Activated CD8-positive, alpha-beta memory T cell treated with anti-CD3 and anti-CD28 coated beads, Interleukin-2, amount 50 U/mL, for 1 hour (primary cell): Measurements from ENCODE around the gene TIAM1.

Experiments used
- DNase-seq: peaks from one replicate; pipeline ENCODE4 v3.0.0-alpha.2; 2020; ENCODE audit errors: extremely low read depth

TIAM1 gene

DNA sequence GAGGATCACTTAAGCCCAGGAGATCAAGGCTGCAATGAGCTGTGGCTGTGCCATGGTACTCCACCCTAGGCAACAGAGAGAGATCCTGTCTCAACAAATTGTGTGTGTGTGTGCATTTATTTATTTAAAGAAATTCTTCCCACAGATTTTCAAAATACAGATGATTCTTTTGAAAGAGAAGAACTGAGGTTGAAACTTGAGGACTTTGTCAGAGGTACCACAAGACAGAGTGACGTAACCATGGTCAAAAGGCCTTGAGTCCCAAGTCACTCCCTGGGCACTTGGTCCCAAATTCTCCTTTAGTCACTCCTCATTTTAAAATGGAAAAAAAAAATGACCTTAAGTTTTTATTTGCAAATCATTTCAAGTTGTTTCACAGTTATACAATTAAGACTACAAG lies 57.4 kb downstream of the TIAM1 start:
- DNase-seq: no peak

DNA sequence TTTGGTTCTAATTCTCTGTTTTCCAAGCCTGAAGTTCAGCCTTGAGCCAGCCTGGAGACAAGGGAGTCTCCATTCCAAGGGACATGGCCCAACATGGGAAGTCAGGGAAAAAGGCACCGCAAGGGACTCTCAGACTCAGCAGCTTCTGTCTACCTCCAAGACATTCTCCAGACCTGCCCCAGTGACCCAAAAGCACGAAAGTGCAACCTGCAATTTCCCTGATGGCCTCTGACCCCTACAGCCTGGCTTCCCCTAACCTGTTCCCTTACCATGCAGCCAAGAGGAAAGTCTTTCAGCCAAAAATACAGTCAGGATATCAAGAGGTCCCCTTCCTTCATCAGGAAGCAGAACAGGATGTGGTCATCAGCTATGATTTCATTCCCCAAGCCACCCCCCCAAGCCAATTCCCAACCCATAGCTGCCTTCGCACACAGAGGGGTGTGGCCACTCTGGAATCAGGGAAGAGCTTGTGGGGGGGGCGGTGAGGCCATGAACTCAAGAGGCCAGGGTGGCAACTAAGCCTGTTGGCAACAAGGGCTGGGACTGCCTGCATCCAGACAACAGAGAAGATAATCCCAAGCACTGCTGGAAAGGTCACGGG lies 59.2 kb downstream of the TIAM1 start:
- no peak for DNase-seq

DNA sequence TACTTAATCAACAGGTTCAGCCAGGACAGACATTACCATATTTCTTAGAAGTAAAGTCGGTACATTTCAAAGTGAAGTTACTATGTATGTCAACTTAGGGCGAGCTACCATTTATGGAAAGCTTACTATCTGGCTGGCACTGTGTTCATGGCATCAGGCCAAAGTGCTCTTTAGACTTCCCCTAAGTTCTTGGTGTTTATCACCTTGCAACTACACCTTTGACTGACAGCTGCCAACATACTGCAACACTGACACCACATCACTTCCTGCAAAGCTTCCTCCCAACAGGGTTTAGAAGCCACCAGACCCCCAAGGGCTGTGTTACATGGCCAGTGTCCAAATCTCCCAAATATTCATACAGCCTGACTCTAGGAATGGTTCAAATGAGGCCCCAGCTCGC lies 61.0 kb downstream of the TIAM1 start:
- no peak for DNase-seq

DNA sequence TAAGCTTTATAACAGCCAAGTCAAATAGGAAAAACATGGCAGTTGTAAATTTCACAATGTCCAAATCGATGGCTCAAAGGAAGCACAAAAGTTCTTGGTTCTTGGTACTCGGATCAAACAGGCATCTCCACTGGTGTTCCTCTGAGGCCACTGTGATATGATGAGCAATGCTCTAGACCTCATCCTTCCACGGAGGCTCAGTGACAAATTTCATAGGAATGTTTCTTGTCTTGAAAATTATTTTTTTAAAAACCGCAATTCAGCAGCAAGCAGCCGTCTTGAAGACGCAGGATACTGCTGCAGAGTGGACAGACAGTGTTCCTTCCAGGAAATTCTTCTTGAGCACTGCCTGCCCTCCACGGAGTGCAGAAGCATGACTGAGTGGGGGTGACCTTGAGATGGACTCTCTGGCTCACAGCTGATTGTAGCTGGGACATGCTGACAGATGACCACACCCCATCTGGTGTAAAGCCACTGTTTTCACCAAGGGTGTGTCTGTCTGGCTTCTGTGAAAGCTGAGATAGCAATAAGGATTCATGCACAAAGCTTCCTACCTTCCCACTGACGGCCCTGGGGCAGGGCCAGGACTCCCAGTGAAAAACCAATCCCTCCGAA lies 61.9 kb downstream of the TIAM1 start:
- no peak for DNase-seq

DNA sequence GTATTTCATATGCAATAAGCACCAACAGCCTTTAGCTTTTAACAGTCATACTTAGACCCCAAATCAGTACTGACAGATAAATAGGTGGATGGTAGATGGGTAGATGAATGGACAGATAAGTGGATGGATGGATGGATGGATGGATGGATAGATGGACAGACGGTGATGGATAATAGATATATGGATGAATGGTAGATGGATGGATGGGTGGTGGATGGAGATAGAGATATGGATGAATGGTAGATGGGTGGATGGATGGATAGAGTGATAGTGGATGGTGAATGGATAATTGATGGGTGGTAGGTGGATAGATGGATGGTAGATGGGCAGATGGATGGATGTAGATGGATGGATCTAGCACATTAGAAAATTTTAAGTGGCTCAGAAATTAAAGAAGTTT lies 62.5 kb downstream of the TIAM1 start:
- DNase-seq: no peak

DNA sequence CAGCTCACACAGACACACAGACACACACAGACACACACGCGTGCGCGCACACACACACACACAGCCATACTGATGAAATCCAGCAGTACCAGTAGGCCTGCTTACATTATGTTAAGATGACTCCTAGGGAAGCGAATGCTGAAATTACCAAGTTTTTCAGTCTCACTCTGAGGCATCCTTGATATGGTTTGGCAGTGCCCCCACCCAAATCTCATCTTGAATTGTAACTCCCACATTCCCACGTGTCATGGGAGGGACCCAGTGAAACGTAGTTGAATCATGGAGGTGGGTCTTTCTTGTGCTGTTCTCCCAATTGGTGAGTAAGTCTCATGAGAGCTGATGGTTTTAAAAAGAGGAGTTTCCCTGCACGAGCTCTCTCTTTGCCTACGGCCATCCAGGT lies 64.1 kb downstream of the TIAM1 start:
- no peak for DNase-seq

DNA sequence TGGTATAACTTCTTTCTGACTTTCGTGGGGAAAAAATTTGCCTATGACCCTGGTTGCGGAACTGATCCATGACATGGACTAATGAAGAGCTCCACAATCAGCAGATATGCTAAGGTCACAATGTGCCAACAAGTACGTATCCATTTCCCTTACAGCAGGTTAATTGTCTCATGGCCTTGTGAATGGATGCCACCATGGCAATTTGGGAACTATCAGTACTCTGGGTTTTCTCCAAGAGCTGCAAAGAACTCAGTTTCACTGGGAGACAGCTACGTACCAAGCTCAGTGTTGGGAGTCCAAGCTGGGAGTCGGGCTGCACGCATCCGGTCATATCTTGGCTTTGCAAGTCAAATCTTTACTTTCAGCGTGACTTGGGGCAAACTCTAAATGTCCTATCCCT lies 64.8 kb downstream of the TIAM1 start:
- DNase-seq: no peak

DNA sequence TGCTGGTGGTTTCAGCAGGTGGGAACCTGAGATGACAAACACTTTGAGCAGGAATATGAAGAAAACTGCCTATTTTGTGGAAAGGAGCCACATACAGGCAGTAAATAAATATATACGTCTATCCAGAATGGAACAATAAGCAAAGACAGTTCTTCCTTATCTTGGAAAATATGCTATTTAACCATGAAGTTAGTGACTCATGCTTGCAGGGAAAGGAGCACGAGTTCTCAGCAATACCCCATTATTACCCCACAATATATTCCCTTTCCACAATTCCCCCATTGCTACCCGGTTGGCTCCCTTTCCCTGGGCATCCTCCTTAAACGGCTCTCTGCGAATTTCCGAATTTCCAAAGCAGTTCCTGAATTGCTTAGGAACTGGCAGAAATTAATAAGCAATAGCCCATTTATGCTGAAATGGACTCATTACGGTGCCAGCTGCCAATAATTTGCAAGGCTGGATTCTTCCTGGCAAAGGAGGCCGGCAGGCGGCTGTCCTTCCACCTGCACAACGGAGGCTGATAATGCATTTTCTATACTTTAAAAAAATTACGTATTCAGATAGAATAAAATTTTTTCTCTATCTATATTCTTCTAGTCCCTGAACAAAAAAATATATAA lies 65.4 kb downstream of the TIAM1 start:
- DNase-seq: no peak

DNA sequence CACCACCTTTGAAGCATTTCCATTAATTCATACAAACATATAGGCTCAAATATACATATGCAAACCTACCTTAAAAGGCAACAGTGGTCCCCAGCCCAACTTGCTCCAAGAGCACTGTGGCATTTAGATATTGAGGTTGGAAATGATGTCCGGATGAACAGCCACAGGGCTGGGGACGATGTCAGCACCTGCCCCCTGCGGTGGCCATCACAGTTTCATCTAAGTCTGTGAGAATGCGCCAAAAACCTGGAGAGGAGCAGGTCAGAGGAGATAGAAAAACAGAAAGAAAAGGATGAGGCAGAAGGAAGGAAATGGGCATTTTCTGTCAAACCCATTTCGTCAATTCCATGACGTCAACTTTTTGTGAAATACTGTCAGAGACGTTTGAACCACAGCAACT lies 67.4 kb downstream of the TIAM1 start:
- DNase-seq: no peak

DNA sequence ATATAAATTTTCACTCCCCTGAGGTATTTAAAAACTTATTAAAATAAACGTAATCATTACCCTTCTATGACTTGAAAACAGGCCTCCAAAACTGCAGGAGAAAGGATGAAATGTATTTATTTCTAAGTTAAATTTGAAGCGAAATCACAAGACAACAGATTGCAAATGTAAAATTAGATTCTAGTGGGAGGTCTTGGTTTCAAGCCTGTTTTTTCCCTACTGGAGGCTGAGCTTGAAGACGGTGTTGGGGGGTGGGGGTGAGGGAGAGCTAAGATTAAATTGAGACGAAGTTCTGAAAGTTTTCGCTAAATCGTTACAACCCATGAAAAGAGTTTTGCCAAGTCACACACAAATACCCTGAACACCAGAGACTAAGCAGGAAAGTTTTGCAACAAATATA lies 68.2 kb downstream of the TIAM1 start:
- DNase-seq: no peak

DNA sequence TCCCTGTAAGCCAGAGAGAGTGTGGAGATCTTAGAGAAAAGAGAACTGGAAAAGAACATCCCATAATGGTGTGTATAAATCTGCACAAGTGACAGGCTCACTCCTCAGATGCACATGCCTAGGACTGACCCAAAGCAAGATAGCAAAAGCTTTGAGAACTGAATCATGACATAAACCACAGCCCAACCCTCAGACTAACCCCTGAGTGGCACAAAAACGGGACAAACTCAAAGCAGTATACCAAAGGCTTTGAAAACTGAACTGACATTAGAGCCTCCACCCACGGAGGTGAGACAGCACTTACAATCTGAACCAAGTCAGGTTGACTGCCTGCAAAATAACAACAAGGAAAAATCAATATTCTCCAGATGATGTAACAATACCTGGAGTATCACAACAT lies 70.8 kb downstream of the TIAM1 start:
- no peak for DNase-seq

DNA sequence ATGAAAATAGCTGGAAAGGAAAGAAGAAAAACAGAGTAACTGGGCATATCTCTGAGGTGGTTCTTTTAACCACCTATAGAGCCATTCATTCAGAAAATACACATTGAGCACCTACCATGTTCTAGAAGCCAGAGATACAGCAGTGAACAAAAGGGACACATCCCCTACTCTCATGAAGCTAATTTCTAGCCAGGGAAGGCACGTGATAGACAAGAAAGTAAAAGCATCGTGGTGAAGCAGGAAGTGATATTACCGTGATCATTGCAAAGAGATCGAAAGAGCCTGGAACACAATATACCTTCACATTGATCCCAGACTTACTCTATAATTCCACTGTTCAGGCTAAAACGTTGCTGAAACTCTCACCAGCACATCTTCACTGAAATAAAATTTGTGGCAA lies 76.0 kb downstream of the TIAM1 start:
- DNase-seq: no peak

DNA sequence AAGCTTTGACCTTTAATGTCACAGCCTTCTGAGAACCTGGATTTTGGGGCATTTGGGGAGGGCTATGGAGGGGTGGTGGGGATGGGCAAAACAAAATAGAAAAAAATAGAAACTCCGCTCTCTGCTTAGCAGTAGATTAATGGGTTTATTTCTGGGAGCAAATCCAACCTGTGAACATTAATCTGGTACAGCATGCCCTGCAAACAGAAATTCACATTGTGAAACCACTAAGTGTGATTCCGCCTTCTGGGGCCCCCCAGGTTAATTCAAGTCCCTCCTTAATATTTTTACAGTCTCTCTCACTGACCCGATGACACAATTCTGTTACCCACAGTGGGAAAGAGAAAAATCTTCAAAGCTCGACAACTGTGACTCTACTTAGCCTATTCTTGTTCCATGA lies 76.4 kb downstream of the TIAM1 start:
- no peak for DNase-seq

DNA sequence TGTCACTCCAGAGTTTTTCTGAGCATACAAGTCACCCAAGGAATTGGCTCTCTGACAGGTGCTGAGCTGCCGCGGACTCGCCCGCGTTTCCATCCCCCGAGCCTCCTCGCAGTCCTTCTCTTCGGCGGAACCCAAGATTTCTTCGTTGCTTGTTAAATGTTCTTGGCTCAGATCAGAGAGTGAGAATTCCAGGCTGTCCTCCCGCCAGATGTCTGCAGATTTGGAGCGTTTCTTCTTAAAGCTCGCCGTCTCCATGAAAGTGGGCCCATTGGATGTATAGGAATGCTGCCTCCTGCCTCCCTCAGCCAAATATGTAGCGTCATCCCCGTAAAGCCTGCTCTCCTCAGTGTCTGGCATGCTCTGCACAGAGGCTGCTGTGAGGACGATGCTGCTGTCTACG lies 77.8 kb downstream of the TIAM1 start:
- no peak for DNase-seq

DNA sequence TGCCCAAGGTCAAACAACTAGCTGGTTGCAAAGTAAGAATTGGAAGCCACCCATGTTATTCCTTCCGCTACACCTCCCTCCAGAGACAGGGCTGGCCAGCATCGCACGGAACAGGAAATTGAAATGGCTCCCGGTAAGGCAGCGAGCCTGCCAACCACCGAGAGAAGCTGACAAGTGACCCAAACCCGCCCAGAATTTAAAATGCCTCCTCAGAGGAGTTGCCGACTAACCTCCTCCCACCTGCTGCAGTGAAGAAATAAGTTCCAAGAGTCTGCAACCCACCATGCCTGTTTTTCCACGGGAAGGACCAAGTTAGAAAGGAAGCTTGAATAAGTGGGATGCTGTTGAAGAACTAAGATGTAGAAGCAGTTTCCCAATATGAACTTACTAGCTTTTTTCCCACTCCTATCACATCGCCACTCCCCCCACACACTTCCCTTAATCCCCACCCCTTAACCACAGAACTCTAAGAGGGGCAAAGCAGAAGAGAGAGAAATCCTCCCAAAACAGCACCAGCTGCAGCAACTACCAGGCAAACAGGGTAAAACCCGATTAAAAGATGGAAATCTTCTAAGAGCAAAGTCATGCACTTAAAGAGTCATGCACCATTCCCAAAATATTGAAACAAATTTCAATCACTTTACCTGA lies 78.6 kb downstream of the TIAM1 start:
- no peak for DNase-seq

DNA sequence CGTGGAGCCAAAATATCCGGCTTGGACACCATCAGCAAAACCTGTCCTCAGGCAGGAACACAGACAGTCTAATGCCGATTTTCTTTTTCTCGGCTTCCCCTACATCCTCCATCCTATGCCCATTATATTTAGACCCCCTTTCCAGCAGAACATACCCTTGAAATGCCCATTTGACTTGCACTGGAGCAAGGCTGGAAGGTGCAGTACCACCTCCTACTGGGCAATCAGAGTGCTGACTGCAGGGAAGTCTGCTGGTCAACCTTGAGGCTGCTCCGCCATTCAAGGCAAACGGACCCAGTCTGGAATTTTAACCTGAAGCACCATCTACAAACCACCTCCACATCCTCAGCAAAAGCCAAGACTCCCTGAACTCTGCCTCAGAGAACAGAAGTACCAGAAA lies 79.5 kb downstream of the TIAM1 start:
- no peak for DNase-seq

DNA sequence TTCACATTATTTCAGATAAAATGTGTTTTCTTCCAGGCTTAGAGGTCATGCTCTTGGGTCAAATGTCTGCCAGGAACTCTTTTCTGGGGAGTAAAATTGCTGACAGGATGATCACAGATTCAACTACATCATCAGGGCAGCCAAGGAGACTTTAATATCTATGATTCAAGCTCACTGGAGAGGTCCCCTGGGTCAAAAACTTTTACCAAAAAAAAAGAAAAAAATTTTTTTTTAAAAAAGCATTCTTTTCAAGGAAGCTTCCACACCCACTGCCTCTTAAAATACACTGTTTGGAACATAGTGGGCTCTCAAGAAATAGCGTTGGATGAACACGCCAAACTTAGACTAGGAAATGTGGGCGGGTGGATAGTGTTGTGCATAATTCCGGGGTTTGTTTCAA lies 81.3 kb downstream of the TIAM1 start:
- no peak for DNase-seq

DNA sequence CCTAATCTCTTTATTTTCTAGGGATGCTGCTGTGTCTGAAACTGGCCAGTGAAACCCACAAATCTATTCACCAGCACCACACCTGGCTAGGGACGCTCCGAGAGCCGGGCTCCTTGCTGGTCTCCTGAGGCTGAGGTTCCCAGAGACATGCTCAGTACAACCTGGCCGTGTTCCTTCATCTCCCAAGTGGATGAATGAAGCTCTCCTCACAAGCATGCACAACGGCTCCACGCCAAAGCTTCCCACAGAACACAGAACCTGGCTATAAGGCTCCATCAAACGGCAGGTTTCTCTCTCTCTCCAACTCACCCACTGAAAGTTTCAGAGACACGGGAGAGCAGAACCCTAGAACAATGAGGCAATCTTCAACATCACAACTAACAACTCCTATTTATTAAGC lies 82.3 kb downstream of the TIAM1 start:
- no peak for DNase-seq

DNA sequence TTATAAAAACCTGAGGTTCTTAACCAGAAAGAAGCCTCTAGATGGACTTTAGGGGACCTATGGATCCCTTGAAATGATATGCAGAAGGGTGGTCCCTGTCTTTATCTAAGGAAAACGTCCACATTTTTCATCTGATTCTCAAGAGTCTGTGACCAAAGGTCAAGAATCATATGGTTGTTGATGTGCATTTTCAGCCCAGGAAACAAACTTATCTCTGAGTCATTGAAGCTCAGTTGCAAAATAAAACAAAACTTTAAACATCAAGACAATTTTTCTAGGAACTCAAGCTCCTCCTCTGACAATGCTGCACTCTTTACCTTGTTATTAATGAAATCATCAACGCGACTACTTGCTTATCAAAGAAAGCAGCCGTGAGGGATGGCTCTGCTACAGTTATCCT lies 83.3 kb downstream of the TIAM1 start:
- no peak for DNase-seq

DNA sequence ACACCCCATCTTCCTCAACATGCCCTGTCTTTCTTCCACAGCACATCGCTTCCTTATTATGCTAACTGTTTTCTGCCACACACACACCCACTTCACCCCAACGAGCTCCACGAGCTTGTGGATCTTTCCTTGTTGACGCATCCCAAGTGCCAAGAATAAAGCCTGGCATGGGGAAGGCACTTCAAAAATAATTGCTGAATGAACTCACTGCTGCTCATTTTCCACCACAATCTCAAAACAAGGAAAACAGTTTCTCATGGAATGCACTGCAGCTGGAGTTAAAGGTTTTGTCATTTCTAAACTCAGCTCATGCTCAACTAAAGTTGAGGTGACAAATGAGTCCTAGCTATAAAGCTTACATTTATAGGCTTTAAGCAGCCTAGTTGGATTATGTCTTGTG lies 86.0 kb downstream of the TIAM1 start:
- no peak for DNase-seq

DNA sequence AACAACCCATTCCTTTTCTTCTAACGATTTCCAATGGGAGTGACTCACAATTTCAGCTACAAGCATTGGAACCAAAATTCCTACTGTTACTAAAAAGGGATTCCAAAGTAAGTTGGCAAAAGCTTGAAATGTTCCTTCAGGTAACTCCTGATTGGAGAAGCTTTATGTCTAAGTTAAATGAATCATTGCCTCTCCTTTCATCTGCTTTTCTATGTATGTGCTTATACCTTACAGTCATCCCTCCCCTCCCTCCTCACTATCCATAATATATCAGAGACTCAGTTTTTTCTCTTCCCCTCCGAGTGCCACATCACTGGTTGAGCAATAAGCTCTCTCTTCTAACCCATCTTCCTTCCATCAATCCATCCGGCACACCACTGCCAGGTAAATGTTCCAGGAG lies 86.8 kb downstream of the TIAM1 start:
- DNase-seq: no peak

DNA sequence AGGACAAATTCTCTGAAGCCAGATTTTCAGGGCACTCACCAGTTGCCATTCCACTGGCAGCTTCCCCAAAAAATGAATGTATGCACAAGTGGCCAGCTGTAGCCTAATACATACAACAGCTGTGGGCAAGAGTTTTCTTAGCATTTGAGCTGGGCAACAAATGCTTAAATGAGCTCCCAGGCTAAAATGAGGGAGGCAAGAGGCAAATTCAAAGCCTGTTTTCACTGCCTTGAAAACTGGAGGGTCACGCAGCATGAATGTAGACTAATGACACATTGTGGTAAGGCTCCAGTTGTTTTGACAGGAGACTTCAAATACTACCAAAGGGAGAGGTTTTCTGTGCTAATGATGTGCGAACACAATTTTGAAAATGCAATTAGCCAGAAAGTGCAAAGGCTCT lies 88.2 kb downstream of the TIAM1 start:
- DNase-seq: no peak

DNA sequence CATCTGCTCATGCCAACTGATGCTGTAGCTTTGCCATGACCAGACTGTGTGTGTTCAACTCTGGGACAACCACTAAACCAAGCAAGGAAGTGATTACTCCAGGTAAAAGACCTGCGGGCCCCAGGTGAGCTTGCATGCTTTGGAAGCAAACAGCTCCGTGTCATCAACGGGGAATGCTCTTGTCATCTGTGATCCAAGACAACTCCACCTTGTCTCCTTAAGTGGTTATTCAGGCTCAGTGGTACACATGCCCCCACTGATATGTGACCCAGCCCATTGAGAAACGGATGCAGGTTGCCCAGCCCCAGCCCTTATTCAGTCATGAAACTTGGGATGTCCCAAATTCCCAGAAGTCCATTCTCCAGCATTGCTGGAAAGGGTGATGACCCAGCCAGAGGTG lies 89.0 kb downstream of the TIAM1 start:
- DNase-seq: no peak
